NCI-H345 treated with DMSO at 0.1 percent for 48 hours (cell line): ENCODE data around the gene STK24.
"Not testable (repeated sequence)": the region's sequence is repeated elsewhere in the genome, so short reads cannot be mapped to it uniquely, and the experiment has no call there.

Source experiments
- DNase-seq: peaks from one replicate; lab custom pipeline; 2025; ENCODE audit not compliant: unreplicated experiment; lab: John Stamatoyannopoulos, UW

STK24 gene

GRCh38 chr13:98413796-98414195 is 163.1 kb downstream of the STK24 start:
- no peak for DNase-seq

DNA sequence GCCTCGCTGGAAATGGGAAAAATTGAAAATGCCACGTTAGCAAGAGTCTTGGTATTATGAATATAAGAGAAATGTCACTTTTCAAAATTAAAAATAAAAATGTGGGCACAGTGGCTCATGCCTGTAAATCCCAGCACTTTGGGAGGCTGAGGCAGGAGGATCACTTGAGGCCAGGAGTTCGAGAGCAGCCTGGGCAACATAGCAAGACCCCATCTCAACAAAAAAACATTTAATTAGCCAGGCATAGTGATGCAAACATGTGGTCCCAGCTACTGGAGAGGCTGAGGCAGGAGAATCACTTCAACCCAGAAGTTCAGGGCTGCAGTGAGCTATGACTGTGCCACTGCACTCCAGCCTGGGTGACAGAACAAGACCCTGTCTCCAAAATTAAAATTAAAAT is 163.6 kb downstream of the STK24 start:
- DNase-seq, result not testable (repeated sequence)

GRCh38 chr13:98411617-98412265 is 165.2 kb downstream of the STK24 start:
- no peak for DNase-seq

- DNase-seq, result no peak
These were observed 165.9 kb downstream of the STK24 start for GRCh38 chr13:98411013-98411412.

GRCh38 chr13:98410612-98411011 is 166.3 kb downstream of the STK24 start:
- no peak for DNase-seq

DNA sequence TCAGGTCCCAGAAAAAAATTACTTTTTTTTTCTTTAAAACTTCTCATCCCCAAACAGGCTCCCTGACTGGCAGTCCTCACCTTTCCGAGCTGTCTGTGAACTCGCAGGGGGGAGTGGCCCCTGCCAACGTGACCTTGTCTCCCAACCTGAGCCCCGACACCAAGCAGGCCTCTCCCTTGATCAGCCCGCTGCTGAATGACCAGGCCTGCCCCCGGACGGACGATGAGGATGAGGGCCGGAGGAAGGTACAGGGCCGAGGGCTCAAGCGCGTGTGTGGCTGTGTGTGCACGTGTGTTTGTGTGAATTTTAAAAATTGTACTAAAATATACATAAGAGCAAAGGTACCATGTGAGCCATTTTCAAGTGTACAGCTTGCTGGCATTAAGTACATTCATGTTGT is 167.6 kb downstream of the STK24 start:
- DNase-seq, result no peak

GRCh38 chr13:98407575-98407974 is 169.3 kb downstream of the STK24 start:
- no peak for DNase-seq

- DNase-seq, result no peak
These were observed 169.9 kb downstream of the STK24 start for GRCh38 chr13:98406971-98407370.

GRCh38 chr13:98406427-98406826 is 170.5 kb downstream of the STK24 start:
- DNase-seq, result no peak

GRCh38 chr13:98405690-98406344 is 171.1 kb downstream of the STK24 start:
- DNase-seq, result no peak

DNA sequence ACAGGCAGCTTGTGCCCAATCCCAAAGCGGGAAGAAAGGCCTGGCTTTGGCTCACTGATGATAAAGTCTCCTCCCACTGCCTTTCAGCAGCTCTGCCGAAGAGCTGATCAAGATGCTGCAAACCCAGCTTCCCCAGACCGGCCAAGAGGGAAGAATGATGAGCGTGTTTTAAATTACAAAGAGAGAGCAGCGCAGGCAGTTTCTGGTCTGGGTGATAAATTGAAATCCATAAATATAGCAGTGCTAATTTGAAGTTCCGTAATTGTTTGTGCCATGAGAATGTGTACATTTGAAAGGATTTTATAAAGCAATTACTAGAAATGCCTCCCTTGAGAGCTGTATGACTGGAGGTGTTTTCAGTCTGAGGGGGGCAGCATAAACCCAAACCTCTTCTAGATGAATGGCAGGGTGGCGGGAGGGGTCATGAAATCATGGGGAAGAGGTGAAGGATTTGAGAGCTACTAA is 171.8 kb downstream of the STK24 start:
- peak; percentile 54 for DNase-seq

GRCh38 chr13:98403076-98403475 is 173.8 kb downstream of the STK24 start:
- no peak for DNase-seq

DNA sequence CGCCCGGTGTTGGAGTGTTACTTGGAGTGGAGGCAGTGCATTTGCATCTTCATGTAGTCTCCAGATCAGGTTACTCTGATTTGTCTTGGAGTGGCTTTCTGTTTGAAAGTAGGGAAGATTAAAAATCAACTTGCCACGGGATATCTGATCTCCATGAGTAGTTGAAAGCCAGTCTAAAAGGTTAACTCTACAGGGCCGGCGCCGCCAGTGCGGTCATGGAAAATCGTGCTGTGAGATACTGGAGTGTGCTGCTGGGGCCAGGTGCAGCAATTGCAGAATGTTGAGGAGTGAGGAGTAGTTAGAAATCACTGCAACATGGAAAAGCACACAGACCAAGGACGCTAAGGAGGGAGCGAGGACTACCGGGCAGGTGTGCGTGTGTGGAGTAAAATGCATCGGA is 175.0 kb downstream of the STK24 start:
- DNase-seq, result no peak

DNA sequence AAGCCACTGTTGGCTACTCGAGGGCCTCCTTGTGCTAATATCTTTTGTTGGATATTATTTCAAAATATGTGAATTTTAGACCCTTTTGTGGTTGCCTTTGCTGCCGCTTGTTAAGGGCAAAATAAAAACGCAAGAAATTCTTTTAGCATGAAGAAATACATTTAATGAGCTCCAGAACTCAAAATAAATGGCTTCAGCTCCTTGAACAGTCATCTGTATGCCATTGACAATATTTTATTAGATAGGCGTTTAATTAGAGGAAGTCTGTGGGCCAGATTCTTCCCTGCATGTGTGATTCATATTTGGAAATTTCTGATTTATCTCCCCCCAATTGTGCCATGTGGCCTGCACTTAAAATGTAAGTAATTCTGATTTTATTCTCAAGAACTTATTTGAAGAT is 177.2 kb downstream of the STK24 start:
- no peak for DNase-seq

DNA sequence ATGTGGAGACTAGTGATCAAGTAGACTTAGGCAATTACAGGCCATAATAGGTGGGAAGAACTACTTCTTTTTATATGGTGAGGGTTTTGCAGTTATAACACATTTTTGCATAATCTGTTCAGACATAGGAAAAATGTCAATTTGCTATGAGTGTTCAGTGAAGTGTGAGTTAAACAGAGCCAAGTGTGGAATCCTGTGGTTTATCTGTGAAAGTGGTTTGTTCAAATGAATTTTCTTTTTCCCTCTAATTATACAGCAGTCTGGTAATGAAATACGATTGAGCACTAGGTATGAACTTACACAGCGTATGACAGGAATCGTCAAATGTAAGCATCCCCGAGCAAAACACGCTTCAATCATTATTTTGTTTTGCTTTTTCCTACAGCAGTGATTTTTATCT is 178.3 kb downstream of the STK24 start:
- DNase-seq, result no peak

DNA sequence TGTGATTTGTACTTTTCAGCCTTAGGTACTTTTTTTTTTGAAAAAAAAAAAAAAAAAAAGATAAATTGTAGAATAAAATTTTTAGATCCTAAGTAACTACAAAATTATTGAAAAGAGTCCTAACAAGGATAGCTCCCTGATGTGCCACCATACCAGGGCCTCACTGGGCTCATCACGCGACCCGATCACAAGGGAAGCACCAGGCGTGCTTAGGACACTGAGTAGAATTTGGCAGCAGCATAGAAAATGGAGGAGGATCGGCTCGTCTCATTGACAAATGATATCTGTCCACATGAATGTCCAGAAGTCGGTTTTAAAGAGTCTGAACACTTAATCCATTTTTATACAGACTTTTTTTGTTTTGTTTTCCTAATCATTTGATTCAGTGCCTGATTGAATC is 179.0 kb downstream of the STK24 start:
- DNase-seq, result no peak

DNA sequence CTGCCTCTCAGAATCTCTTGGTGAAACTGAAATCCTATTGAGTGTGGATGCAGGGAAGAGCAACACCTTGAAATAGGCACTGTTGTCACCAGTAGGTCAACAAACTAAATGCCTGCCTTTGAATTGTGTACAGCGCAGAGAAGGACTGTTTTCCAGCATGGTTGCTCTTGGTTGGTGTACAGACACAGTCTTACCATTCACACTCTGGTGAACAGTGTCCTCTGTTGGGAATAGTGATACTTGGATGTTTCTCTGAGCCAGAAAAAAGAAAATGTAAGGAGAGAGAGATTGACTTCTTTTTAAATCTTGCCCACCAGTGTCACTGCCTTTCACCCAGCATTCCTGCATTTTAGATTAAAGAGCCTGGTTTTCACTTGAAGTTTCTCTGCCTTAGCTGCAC is 179.7 kb downstream of the STK24 start:
- DNase-seq, result no peak

GRCh38 chr13:98396071-98396710 is 180.7 kb downstream of the STK24 start:
- no peak for DNase-seq
